ENCODE data around the gene CORO6.

DNA sequence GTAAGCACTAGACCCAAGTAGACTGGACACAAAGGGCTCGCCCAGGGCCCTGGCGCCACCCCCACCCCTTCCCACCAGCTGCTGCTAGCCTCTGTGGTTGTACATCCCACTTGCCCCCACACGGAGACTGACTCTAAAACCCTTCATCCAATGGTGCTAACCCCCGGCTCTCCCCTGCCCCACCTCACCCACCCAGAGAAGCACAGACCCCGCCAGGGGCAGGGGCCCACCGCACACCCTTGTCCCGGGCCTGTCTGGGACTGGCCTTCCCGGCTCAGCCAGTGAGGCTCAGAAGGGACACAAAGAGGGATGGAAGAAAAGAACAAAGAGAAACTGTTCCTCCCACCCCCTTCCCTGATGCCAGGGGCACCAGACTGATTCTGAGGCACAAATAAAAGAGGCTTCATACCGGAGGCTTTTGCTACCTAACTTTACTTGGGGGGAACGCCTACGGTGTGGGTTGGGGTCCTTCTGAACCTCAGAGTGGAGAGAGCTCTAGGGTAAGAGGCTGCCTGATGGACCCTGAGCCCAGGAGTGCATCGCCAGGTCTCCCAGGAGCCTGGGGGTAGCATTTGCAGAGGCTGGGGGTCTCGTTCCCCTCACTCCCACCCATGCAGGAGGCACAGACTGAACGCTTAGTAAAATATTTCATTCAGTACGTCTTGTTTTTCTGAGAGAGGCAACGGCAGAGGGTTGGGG, 8.2 kb downstream of the CORO6 start:
- TF ChIP-seq, protein P1, sequence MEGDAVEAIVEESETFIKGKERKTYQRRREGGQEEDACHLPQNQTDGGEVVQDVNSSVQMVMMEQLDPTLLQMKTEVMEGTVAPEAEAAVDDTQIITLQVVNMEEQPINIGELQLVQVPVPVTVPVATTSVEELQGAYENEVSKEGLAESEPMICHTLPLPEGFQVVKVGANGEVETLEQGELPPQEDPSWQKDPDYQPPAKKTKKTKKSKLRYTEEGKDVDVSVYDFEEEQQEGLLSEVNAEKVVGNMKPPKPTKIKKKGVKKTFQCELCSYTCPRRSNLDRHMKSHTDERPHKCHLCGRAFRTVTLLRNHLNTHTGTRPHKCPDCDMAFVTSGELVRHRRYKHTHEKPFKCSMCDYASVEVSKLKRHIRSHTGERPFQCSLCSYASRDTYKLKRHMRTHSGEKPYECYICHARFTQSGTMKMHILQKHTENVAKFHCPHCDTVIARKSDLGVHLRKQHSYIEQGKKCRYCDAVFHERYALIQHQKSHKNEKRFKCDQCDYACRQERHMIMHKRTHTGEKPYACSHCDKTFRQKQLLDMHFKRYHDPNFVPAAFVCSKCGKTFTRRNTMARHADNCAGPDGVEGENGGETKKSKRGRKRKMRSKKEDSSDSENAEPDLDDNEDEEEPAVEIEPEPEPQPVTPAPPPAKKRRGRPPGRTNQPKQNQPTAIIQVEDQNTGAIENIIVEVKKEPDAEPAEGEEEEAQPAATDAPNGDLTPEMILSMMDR (IDR thresholded peaks at IDR 0.05) = no peak
- TF ChIP-seq POLR2A (IDR thresholded peaks at IDR 0.05) = no peak
